ENCODE results near the gene NOS3. TPM values are rescaled to one million over a fixed set of nuclear protein-coding genes. Genes with fewer than 3 reads are reported as not detected.

The NOS3 gene
- total RNA-seq, 3 donors from 2014 or later: 3.8 to 35.1 (median 5.1) TPM

DNA sequence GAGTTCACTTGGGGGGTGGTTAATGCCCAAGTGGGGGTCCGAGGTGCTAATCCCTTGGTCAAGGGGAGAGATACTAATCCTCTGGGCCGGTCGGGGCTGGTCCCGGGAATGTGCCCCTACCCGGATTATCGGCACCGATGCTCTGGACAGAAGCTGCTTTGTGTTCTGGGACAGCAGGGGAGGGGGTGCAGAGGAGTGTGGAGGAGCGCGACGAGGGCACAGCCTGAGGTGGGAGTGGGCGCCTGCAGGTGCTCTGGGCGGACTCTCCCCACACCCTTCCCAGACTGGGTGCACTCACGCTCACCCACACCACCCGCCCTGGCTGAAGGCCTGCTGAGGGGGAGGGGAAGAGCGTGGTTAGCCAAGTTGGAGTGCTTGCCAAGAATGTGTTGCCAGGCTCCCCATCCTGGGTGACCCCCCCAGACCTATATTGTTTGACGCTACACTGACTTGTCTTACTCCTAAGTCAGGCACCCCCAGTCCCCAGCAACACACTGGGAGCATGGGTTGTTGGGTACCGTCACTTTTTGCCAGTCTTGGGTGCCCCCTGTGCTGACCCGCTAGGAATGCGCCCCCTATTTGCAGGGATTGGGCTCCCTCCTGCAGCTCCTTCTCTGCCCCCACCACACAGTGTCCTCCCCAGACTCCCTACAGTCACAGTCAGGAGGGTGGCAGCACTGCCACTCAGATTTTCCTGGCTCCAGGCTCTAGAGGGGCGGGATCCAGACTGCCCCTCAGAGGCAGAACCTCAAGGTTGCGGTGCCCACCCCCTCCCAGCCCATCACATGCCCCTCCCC is 69.8 kb downstream of the NOS3 start:
- no peaks in the 10 kb centered on the region for H3K36me3 ChIP-seq
- TF ChIP-seq POLR2A (IDR thresholded peaks at IDR 0.05) (no peak), POLR2AphosphoS5 (IDR thresholded peaks at IDR 0.05) (no peak)
- TF ChIP-seq, protein P1, sequence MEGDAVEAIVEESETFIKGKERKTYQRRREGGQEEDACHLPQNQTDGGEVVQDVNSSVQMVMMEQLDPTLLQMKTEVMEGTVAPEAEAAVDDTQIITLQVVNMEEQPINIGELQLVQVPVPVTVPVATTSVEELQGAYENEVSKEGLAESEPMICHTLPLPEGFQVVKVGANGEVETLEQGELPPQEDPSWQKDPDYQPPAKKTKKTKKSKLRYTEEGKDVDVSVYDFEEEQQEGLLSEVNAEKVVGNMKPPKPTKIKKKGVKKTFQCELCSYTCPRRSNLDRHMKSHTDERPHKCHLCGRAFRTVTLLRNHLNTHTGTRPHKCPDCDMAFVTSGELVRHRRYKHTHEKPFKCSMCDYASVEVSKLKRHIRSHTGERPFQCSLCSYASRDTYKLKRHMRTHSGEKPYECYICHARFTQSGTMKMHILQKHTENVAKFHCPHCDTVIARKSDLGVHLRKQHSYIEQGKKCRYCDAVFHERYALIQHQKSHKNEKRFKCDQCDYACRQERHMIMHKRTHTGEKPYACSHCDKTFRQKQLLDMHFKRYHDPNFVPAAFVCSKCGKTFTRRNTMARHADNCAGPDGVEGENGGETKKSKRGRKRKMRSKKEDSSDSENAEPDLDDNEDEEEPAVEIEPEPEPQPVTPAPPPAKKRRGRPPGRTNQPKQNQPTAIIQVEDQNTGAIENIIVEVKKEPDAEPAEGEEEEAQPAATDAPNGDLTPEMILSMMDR (IDR thresholded peaks at IDR 0.05): no peak
- H3K4me3 ChIP-seq: peak overlapping the region; percentile 81 to 98 (median 86)
- no peaks in the 10 kb centered on the region for H3K27me3 ChIP-seq
- intact Hi-C loops (cut with DNase I; ENCODE audit: low total_unique reads): no loop called here
- no peaks in the 10 kb centered on the region for H3K9me3 ChIP-seq
- peak overlapping the region; percentile 97 to 100 for H3K27ac ChIP-seq
- H3K4me1 ChIP-seq: peaks cover 20 to 24% of the 10 kb centered on the region in 2 donors
- DNase-seq (ENCODE audit: low spot score in 2 of 2): no peak

DNA sequence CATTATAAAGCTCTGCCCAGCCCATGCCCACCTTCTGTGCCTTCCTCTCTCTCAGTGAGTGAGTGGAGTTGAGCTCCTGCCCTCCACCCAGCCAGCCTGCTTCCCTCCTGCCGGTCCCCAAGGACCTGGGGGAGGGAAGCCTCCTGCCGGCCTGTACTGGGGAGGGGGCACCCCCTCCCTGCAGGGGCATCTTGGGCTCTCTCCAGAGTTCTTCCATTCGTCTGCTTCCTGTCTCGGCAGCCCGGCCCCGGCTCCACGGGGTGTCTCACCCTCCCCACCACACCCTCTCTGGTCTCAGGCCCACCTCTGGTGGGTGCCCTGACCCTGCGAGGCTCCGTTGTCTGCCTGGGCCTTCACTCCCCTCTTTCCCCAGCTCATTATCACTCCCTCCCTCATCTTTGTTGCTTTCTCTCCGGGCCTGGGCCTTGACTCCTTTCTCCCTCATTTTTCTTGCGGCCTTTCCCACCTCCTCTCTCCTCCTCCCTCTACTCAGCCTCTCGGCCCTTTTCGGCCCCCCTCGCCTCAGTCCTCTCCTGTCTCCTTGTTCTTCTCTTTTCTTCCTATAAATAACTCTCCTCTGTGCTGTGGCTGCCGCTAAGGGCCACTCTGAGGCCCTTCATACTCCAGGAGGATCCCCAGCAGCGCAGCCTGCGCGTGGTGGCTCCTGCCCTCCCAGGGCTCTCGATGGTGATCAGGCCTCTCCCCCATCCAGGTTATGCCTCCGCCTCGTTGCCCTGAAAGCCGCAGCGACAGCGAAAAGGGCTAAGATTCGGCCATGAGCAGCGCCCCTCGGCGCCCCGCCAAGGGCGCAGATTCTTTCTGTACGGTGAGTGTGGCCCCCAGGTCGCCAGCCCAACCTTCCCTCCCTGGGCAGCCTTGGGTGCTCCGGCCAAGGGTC is 70.6 kb downstream of the NOS3 start:
- Histone ChIP-seq H3K27ac (peak overlapping the region; percentile 81 to 89), H3K4me1 (peaks cover 20 to 24% of the 10 kb centered on the region in 2 donors), H3K36me3 (no peaks in the 10 kb centered on the region), H3K4me3 (peak overlapping the region in 2 of 3 donors; percentile 86 to 98), H3K27me3 (no peaks in the 10 kb centered on the region), H3K9me3 (no peaks in the 10 kb centered on the region)
- intact Hi-C loops (cut with DNase I; ENCODE audit: low total_unique reads): no loop called here
- TF ChIP-seq, protein P1 (IDR thresholded peaks at IDR 0.05): no peak
- TF ChIP-seq POLR2AphosphoS5 (IDR thresholded peaks at IDR 0.05) (no peak), POLR2A (IDR thresholded peaks at IDR 0.05) (no peak)
- DNase-seq (ENCODE audit: low spot score in 2 of 2): no peak

DNA sequence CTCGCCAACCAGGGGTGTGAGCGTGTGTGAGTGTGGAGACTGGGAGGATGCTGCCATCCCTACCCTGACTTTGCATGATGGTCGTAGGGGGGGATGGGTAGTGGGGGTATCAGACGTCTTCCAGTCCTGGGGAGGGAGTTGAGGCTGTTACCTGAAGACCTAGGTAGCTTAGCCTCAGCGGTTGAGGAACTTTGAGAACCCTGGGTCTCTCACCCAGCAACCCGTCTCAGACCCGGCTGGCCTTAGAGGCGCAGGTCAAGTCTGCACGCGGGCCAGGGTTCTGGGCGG is 71.2 kb downstream of the NOS3 start:
- Histone ChIP-seq H3K4me3 (peak overlapping the region in 2 of 3 donors; percentile 40 to 64), H3K27me3 (no peaks in the 10 kb centered on the region), H3K9me3 (no peaks in the 10 kb centered on the region), H3K36me3 (no peaks in the 10 kb centered on the region), H3K4me1 (peaks cover 20% of the 10 kb centered on the region in 2 donors), H3K27ac (peak overlapping the region; percentile 81 to 89)
- intact Hi-C loops (cut with DNase I; ENCODE audit: low total_unique reads): no loop called here
- no peak for TF ChIP-seq POLR2A (IDR thresholded peaks at IDR 0.05)
- no peak for TF ChIP-seq POLR2AphosphoS5 (IDR thresholded peaks at IDR 0.05)
- TF ChIP-seq, protein P1 (IDR thresholded peaks at IDR 0.05): no peak
- no peak for DNase-seq (ENCODE audit: low spot score in 2 of 2)

DNA sequence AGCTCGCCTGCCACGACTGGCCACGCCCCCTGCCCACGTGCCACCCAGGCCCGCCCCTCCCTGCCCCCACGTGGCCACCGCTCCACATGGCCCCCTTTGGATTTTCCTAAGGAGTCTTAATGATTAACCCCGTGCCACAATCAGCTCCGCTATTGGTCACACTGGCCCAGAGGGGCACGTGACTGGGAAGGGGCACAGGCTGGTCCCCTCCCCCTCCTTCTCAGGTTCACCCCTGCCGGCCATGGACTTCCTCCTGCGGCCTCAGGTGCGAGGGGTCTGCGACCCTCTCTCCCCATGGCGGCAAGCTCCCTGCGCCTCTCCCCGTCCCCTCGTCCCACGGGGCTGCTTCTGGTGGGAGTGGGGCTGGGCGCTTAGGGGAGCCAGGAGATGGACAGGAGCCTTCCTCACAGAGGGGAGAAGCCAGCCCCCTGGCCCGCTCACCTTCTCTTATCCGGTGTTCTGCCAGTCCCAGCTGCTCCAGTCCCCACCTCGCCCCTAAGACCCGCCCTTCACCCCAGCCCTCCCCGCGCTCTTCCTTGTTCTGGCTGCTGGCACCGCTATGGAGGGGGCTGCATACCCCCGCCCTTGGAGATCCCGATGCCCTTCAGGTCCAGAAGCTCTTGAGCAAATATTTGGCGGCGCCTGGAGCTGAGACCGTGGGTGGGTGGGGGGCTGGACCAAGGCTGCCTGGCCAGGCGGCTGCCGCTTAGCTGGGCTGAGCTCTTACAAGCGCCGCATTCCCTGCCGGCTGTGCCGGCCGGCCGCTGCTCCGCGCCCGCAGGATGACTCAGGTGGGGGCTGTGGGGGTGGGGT is 71.8 kb downstream of the NOS3 start:
- peaks cover 16 to 20% of the 10 kb centered on the region in 2 donors for H3K4me1 ChIP-seq
- DNase-seq (ENCODE audit: low spot score in 2 of 2): no peak
- H3K9me3 ChIP-seq: no peaks in the 10 kb centered on the region
- intact Hi-C loops (cut with DNase I; ENCODE audit: low total_unique reads): no loop called here
- H3K36me3 ChIP-seq: peaks cover 3% of the 10 kb centered on the region
- H3K27ac ChIP-seq: peak overlapping the region; percentile 81 to 89
- peak overlapping the region; percentile 29 to 64 (median 40) for H3K4me3 ChIP-seq
- H3K27me3 ChIP-seq: no peaks in the 10 kb centered on the region
- TF ChIP-seq POLR2A (IDR thresholded peaks at IDR 0.05) (no peak), POLR2AphosphoS5 (IDR thresholded peaks at IDR 0.05) (no peak)
- TF ChIP-seq, protein P1 (IDR thresholded peaks at IDR 0.05): no peak
